ENCODE measurements around the gene COX6A2. TPM values are rescaled to one million over a fixed set of nuclear protein-coding genes. Genes with fewer than 3 reads are reported as not detected.

COX6A2 gene
- total RNA-seq, 1 experiment from 2014 or later = not detected

GRCh38 chr16:31421587-31421986 lies 6.6 kb downstream of the COX6A2 start:
- no peak overlapping the region for H3K27ac Mint-ChIP-seq
- H2AK5ac ChIP-seq (ENCODE audit: insufficient read length, low read length) = no peak overlapping the region
- H3K4me3 Mint-ChIP-seq = no peak overlapping the region; a peak in 1 of 5 replicates
- no peak overlapping the region for H2BK12ac ChIP-seq (ENCODE audit: insufficient read length, low read depth, low read length)
- H2BK5ac ChIP-seq (ENCODE audit: insufficient read length, low read length) = no peak overlapping the region
- peaks cover 0 to 4% of the 10 kb centered on the region in 2 experiments; a peak in 3 of 5 replicates for H3K9me3 Mint-ChIP-seq
- H3K79me2 ChIP-seq (ENCODE audit: insufficient read depth, low read length) = no peaks in the 10 kb centered on the region
- no peak overlapping the region for H3T11ph ChIP-seq (ENCODE audit: low read length)
- H2BK15ac ChIP-seq (ENCODE audit: low read depth, low read length) = no peak overlapping the region
- H3K56ac ChIP-seq (ENCODE audit: insufficient read length, low read depth, low read length) = no peak overlapping the region
- no peak overlapping the region for H4K8ac ChIP-seq (replicated peaks; ENCODE audit: insufficient read length, low read depth, low read length)
- H3K27me3 ChIP-seq (ENCODE audit: insufficient read depth, low read length) = peaks cover 4% of the 10 kb centered on the region; the same call in 1 of the 2 replicates
- no peaks in the 10 kb centered on the region for H3K4me1 ChIP-seq (ENCODE audit: insufficient read depth, low read length)
- no peaks in the 10 kb centered on the region for H4K20me1 ChIP-seq (ENCODE audit: control insufficient read depth, insufficient read depth, insufficient read length)
- no peaks in the 10 kb centered on the region for H3K36me3 Mint-ChIP-seq (ENCODE audit: insufficient read depth in 1 of 3, low read depth in 3 of 3)
- no peak overlapping the region for H3K18ac ChIP-seq (ENCODE audit: insufficient read length, low read depth, low read length)
- no peak overlapping the region for H3K4me2 ChIP-seq (ENCODE audit: insufficient read depth, insufficient read length, low read length)
- no peak overlapping the region for H3K9ac ChIP-seq (ENCODE audit: extremely low read depth, insufficient read length, low read length)
- no peak overlapping the region for H2BK20ac ChIP-seq (ENCODE audit: low read depth, low read length, poor library complexity, severe bottlenecking)
- H3K79me1 ChIP-seq (ENCODE audit: insufficient read depth, low read depth, low read length, poor library complexity, severe bottlenecking) = no peaks in the 10 kb centered on the region
- H3K14ac ChIP-seq (ENCODE audit: insufficient read depth, low read length) = no peak overlapping the region
- H3K9me3 ChIP-seq (ENCODE audit: control insufficient read depth, low read depth, low read length) = no peaks in the 10 kb centered on the region
- H4K91ac ChIP-seq (ENCODE audit: insufficient read length, low read depth, low read length) = no peak overlapping the region
- no peak for DNase-seq
- no peak for TF ChIP-seq CTCF (conservative IDR thresholded peaks at IDR 0.05)
- H3K27me3 Mint-ChIP-seq (ENCODE audit: low read depth) = peaks cover 22% of the 10 kb centered on the region
- WGBS (ENCODE audit: extremely low coverage, insufficient read length, low lambda C conversion rate) = no CpG with 5 or more reads among the region's 6 CpGs
- H3K27ac ChIP-seq (ENCODE audit: insufficient read length, low read depth, low read length) = no peak overlapping the region
- no peaks in the 10 kb centered on the region for H3K23me2 ChIP-seq (ENCODE audit: insufficient read length, low read depth, low read length, poor library complexity, severe bottlenecking)
- H2BK120ac ChIP-seq (ENCODE audit: low read depth, low read length, poor library complexity, severe bottlenecking) = no peak overlapping the region
- no peak overlapping the region for H3K23ac ChIP-seq (ENCODE audit: insufficient read length, low read depth, low read length)
- no peak overlapping the region for H2AFZ ChIP-seq (ENCODE audit: low read length)
- H4K5ac ChIP-seq (ENCODE audit: insufficient read length, low read depth, low read length) = no peak overlapping the region
- no peak overlapping the region for H3K4ac ChIP-seq (ENCODE audit: low read depth, low read length)
- H3K4me1 Mint-ChIP-seq = no peaks in the 10 kb centered on the region

Measured in H9 (cell line).